ENCODE measurements around the gene CLDN24. TPM values are rescaled to one million over a fixed set of nuclear protein-coding genes. Genes with fewer than 3 reads are reported as not detected.
A peak's percentile ranks its signal among the peaks of the same experiment; 100 is the strongest.

The CLDN24 gene
- total and polyA plus RNA-seq, 8 donors: 0.25 TPM; not detected in 7

GRCh38 chr4:183318656-183319055 lies 3.6 kb downstream of the CLDN24 start:
- H3K27me3 ChIP-seq: no peaks in the 10 kb centered on the region
- intact Hi-C loops (cut with DNase I; ENCODE audit: low total_unique reads): no loop called here

GRCh38 chr4:183314806-183315205 lies 7.4 kb downstream of the CLDN24 start:
- no peaks in the 10 kb centered on the region for H3K27me3 ChIP-seq
- no peak overlapping the region for H3K27ac ChIP-seq
- H3K4me3 ChIP-seq: no peak overlapping the region
- TF ChIP-seq EP300 (IDR thresholded peaks at IDR 0.05): no peak
- TF ChIP-seq, protein P1, sequence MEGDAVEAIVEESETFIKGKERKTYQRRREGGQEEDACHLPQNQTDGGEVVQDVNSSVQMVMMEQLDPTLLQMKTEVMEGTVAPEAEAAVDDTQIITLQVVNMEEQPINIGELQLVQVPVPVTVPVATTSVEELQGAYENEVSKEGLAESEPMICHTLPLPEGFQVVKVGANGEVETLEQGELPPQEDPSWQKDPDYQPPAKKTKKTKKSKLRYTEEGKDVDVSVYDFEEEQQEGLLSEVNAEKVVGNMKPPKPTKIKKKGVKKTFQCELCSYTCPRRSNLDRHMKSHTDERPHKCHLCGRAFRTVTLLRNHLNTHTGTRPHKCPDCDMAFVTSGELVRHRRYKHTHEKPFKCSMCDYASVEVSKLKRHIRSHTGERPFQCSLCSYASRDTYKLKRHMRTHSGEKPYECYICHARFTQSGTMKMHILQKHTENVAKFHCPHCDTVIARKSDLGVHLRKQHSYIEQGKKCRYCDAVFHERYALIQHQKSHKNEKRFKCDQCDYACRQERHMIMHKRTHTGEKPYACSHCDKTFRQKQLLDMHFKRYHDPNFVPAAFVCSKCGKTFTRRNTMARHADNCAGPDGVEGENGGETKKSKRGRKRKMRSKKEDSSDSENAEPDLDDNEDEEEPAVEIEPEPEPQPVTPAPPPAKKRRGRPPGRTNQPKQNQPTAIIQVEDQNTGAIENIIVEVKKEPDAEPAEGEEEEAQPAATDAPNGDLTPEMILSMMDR (IDR thresholded peaks at IDR 0.05): no peak
- H3K36me3 ChIP-seq: peaks cover 17 to 50% (median 41%) of the 10 kb centered on the region in 4 donors
- no peaks in the 10 kb centered on the region for H3K9me3 ChIP-seq
- intact Hi-C loops (cut with DNase I; ENCODE audit: low total_unique reads): no loop called here
- 87 to 95% (median 88%) methylated on average over 9 of the region's 9 CpGs for WGBS, 5 donors
- H3K4me1 ChIP-seq: peaks cover 0 to 5% (median 0%) of the 10 kb centered on the region in 4 donors
- DNase-seq: no peak

More at GRCh38 chr4:183318656-183319055, 3.6 kb downstream of the CLDN24 start:
- H3K9me3 ChIP-seq: no peaks in the 10 kb centered on the region
- WGBS, 5 donors: 34 to 54% (median 43%) methylated on average over 10 of the region's 10 CpGs
- peaks cover 0 to 8% (median 4%) of the 10 kb centered on the region in 4 donors for H3K4me1 ChIP-seq
- no peak overlapping the region for H3K27ac ChIP-seq
- H3K36me3 ChIP-seq: peaks cover 7 to 32% (median 23%) of the 10 kb centered on the region in 4 donors
- TF ChIP-seq EP300 (IDR thresholded peaks at IDR 0.05) (no peak), POLR2A (IDR thresholded peaks at IDR 0.05) (no peak)
- TF ChIP-seq, protein P1 (IDR thresholded peaks at IDR 0.05): no peak
- DNase-seq: peak in 1 of 2 donors; percentile 39
- H3K4me3 ChIP-seq: no peak overlapping the region

GRCh38 chr4:183314336-183314735 lies 7.9 kb downstream of the CLDN24 start:
- DNase-seq: no peak
- no peaks in the 10 kb centered on the region for H3K9me3 ChIP-seq
- 93 to 97% (median 94%) methylated on average over 15 of the region's 15 CpGs for WGBS, 5 donors
- peaks cover 17 to 50% (median 41%) of the 10 kb centered on the region in 4 donors for H3K36me3 ChIP-seq
- peaks cover 0 to 5% (median 0%) of the 10 kb centered on the region in 4 donors for H3K4me1 ChIP-seq
- H3K4me3 ChIP-seq: no peak overlapping the region
- no peak overlapping the region for H3K27ac ChIP-seq
- no peaks in the 10 kb centered on the region for H3K27me3 ChIP-seq
- intact Hi-C loops (cut with DNase I; ENCODE audit: low total_unique reads): no loop called here
- TF ChIP-seq POLR2A (IDR thresholded peaks at IDR 0.05): no peak
- no peak for TF ChIP-seq POLR2AphosphoS5 (IDR thresholded peaks at IDR 0.05)
- TF ChIP-seq, protein P1 (IDR thresholded peaks at IDR 0.05): no peak
- TF ChIP-seq EP300 (IDR thresholded peaks at IDR 0.05): no peak

GRCh38 chr4:183312841-183313240 lies 9.4 kb downstream of the CLDN24 start:
- intact Hi-C loops (cut with DNase I; ENCODE audit: low total_unique reads): no loop called here
- no peaks in the 10 kb centered on the region for H3K27me3 ChIP-seq
- 84 to 94% (median 87%) methylated on average over 5 of the region's 5 CpGs for WGBS, 5 donors

More at GRCh38 chr4:183312841-183313240, 9.4 kb downstream of the CLDN24 start:
- Histone ChIP-seq H3K9me3 (no peaks in the 10 kb centered on the region), H3K4me1 (no peaks in the 10 kb centered on the region), H3K27ac (no peak overlapping the region), H3K4me3 (no peak overlapping the region), H3K36me3 (peaks cover 17 to 46% (median 40%) of the 10 kb centered on the region in 4 donors)
- DNase-seq: no peak
- TF ChIP-seq, protein P1 (IDR thresholded peaks at IDR 0.05): no peak
- TF ChIP-seq POLR2AphosphoS5 (IDR thresholded peaks at IDR 0.05) (no peak), EP300 (IDR thresholded peaks at IDR 0.05) (no peak), POLR2A (IDR thresholded peaks at IDR 0.05) (no peak)

All from stomach (tissue), 9 donors.